SK-N-SH (cell line): ENCODE results near the gene FN3K. TPM values are rescaled to one million over a fixed set of nuclear protein-coding genes. Genes with fewer than 3 reads are reported as not detected.
"Not testable (repeated sequence)": the region's sequence is repeated elsewhere in the genome, so short reads cannot be mapped to it uniquely, and the experiment has no call there.

Source experiments
- CTCF ChIA-PET: fragments of 300-600, 350-600 bp; formaldehyde crosslinking; extraction: SDS; loops from one replicate; lab custom pipeline; 2021; lab: Yijun Ruan, JAX
- POLR2A ChIA-PET: fragments of 350-600 bp; sonication (Branson Sonifier 250); formaldehyde crosslinking; extraction: SDS; loops from one replicate; lab custom pipeline; 2020; ENCODE audit warnings: antibody characterized with exemption, inconsistent platforms; lab: Yijun Ruan, JAX
- DNase-seq: peaks from one replicate; pipeline ENCODE4 v3.0.0; 2012
- H2AFZ ChIP-seq: fragments of 200-600 bp; sonication (generic); 2 replicates; pipeline ENCODE4 v1.8.1; 2016; ENCODE audit warnings: antibody characterized with exemption, mild to moderate bottlenecking, low read depth
- H3F3A ChIP-seq: fragments of 200-600 bp; sonication (generic); replicated peaks from 2 replicates; pipeline ENCODE3; 2016; ENCODE audit warnings: antibody characterized with exemption, mild to moderate bottlenecking; ENCODE audit not compliant: insufficient read depth
- H3K27ac ChIP-seq, 2 experiments: fragments of 200-500 bp in 1 of 2; fragments of 200-600 bp in 1 of 2; sonication (Bioruptor generic) in 1 of 2; sonication (generic), shearing (Covaris generic) in 1 of 2; 2 replicates each; pipeline versions ENCODE4 v1.5.1 to v1.6.1; 2014 to 2016; ENCODE audit warnings: low read depth in 2 of 2, inconsistent platforms in 1 of 2, low read length in 1 of 2, mild to moderate bottlenecking in 1 of 2, mixed read lengths in 1 of 2
- H3K27me3 ChIP-seq: fragments of 200-600 bp; sonication (generic), shearing (Covaris generic); 2 replicates; pipeline ENCODE4 v1.6.1; 2016; ENCODE audit warnings: mixed run types; ENCODE audit not compliant: insufficient read depth
- H3K36me3 ChIP-seq, 2 experiments: fragments of 200-500 bp in 1 of 2; fragments of 200-600 bp in 1 of 2; sonication (Bioruptor generic) in 1 of 2; sonication (generic) in 1 of 2; replicated peaks in 1 of 2; 2 replicates each; pipeline versions ENCODE3 to v1.5.1; 2014 to 2016; ENCODE audit warnings: low read length in 1 of 2, mild to moderate bottlenecking in 1 of 2; ENCODE audit not compliant: insufficient read depth in 2 of 2, control insufficient read depth in 1 of 2
- H3K4me1 ChIP-seq, 2 experiments: fragments of 200-500 bp in 1 of 2; fragments of 200-600 bp in 1 of 2; sonication (Bioruptor generic) in 1 of 2; sonication (generic), shearing (Covaris generic) in 1 of 2; 2 replicates each; pipeline versions ENCODE4 v1.5.1 to v1.6.1; 2014 to 2016; ENCODE audit warnings: low read depth in 1 of 2, low read length in 1 of 2, mixed run types in 1 of 2; ENCODE audit not compliant: insufficient read depth in 2 of 2, control insufficient read depth in 1 of 2
- H3K4me2 ChIP-seq: fragments of 200-600 bp; sonication (generic), shearing (Covaris generic); 2 replicates; pipeline ENCODE4 v1.6.1; 2017; ENCODE audit warnings: mixed run types
- H3K4me3 ChIP-seq, 2 experiments: fragments of 200-500 bp in 1 of 2; fragments of 200-600 bp in 1 of 2; sonication (Bioruptor generic) in 1 of 2; sonication (generic), shearing (Covaris generic) in 1 of 2; 2 replicates each; pipeline versions ENCODE4 v1.5.1 to v1.8.1; 2014 to 2016; ENCODE audit warnings: low read depth in 2 of 2, inconsistent platforms in 1 of 2, low read length in 1 of 2, mild to moderate bottlenecking in 1 of 2, mixed read lengths in 1 of 2, moderate library complexity in 1 of 2
- H3K79me2 ChIP-seq: fragments of 200-600 bp; sonication (generic); 2 replicates; pipeline ENCODE4 v1.8.1; 2017; ENCODE audit warnings: mild to moderate bottlenecking; ENCODE audit not compliant: insufficient read depth
- H3K9ac ChIP-seq: fragments of 200-600 bp; sonication (generic); 2 replicates; pipeline ENCODE4 v1.6.1; 2017; ENCODE audit warnings: mixed run types
- H3K9me2 ChIP-seq: fragments of 200-600 bp; sonication (generic); 2 replicates; pipeline ENCODE4 v1.6.1; 2017; ENCODE audit warnings: mixed run types
- H3K9me3 ChIP-seq: fragments of 200-600 bp; sonication (generic); 2 replicates; pipeline ENCODE4 v1.6.1; 2017; ENCODE audit warnings: mixed run types, mild to moderate bottlenecking, moderate library complexity
- H4K20me1 ChIP-seq: fragments of 200-600 bp; sonication (generic); 2 replicates; pipeline ENCODE4 v1.6.1; 2017; ENCODE audit warnings: mild to moderate bottlenecking, mixed run types; ENCODE audit not compliant: insufficient read depth
- CHD2 ChIP-seq: fragments of 150-350 bp; IDR thresholded peaks from 2 replicates; pipeline ENCODE4 v1.6.1; 2018; ENCODE audit warnings: low read length; ENCODE audit not compliant: partially characterized antibody
- EP300 ChIP-seq, 2 experiments: IDR thresholded peaks; 2 replicates each; pipeline versions ENCODE4 v1.4.0 to v1.6.1; 2012; ENCODE audit warnings: borderline replicate concordance in 1 of 2, low read depth in 1 of 2, low read length in 1 of 2
- EZH2phosphoT487 ChIP-seq: fragments of 200-600 bp; sonication (generic); IDR thresholded peaks from 2 replicates; pipeline ENCODE4 v1.6.1; 2017; ENCODE audit warnings: low read depth, mixed run types, mild to moderate bottlenecking, antibody characterized with exemption, moderate library complexity, borderline replicate concordance
- IRF3 ChIP-seq: fragments of 150-350 bp; IDR thresholded peaks from 2 replicates; pipeline ENCODE4 v1.6.1; 2016; ENCODE audit warnings: mild to moderate bottlenecking, low read depth, low read length
- MAX ChIP-seq: IDR thresholded peaks from 2 replicates; pipeline ENCODE4 v1.4.0; 2012; ENCODE audit warnings: low read depth
- NRF1 ChIP-seq: IDR thresholded peaks from 2 replicates; pipeline ENCODE4 v1.6.1; 2012; ENCODE audit warnings: low read depth, mild to moderate bottlenecking, low read length
- POLR2AphosphoS5 ChIP-seq: IDR thresholded peaks from 2 replicates; pipeline ENCODE4 v1.6.1; 2012; ENCODE audit warnings: low read depth, low read length
- RAD21 ChIP-seq: IDR thresholded peaks from 2 replicates; pipeline ENCODE4 v1.6.1; 2012; ENCODE audit warnings: mild to moderate bottlenecking, low read length
- TAF1 ChIP-seq: IDR thresholded peaks from 2 replicates; pipeline ENCODE4 v1.6.1; 2012; ENCODE audit warnings: low read depth, mild to moderate bottlenecking, low read length, moderate library complexity, borderline replicate concordance
- TCF12 ChIP-seq: IDR thresholded peaks from 2 replicates; pipeline ENCODE4 v1.4.0; 2012
- YY1 ChIP-seq: IDR thresholded peaks from 2 replicates; pipeline ENCODE4 v1.4.0; 2012; ENCODE audit warnings: low read depth, mild to moderate bottlenecking
- WGBS: methylation state at CpG from one replicate; pipeline ENCODE4 v1.1.6; 2017; ENCODE audit warnings: low lambda C conversion rate; 5-methylcytosine and 5-hydroxymethylcytosine counted together
- polyA plus RNA-seq, 3 experiments: library from polyadenylated mRNA; depleted of rRNA; stranded (reverse); fragments of >200 nt; gene quantifications; 2 replicates each; pipeline ENCODE4 v1.2.3, GENCODE V29; 2012
- TF ChIP-seq, protein P1 (sequence below): fragments of 150-350 bp; IDR thresholded peaks from 2 replicates; pipeline ENCODE4 v1.6.1; 2017; ENCODE audit warnings: antibody characterized with exemption, low read length, low read depth, borderline replicate concordance
- TF ChIP-seq, protein P2 (sequence below): IDR thresholded peaks from 2 replicates; pipeline ENCODE4 v1.6.1; 2012; ENCODE audit warnings: mild to moderate bottlenecking, low read depth, low read length, moderate library complexity
- TF ChIP-seq, protein P3 (sequence below): IDR thresholded peaks from 2 replicates; pipeline ENCODE4 v1.4.0; 2012; ENCODE audit warnings: low read depth, borderline replicate concordance

Gene FN3K
- polyA plus RNA-seq, 1 of the 3 experiments (the other 2 are of a cell fraction) = 9.9 TPM

- ChIA-PET CTCF (interaction anchor here (3.5 to 3.7 kb wide), 2 partner anchors 9 to 130 kb away, joined by 38 to 49 read pairs; no protein-coding TSS in a partner anchor), POLR2A (no interaction called here)
- no peak overlapping the region for H3K9ac ChIP-seq
- H3K36me3 ChIP-seq = peaks cover 9 to 16% of the 10 kb centered on the region in 2 experiments
- H3K4me1 ChIP-seq = peaks cover 0 to 2% of the 10 kb centered on the region in 2 experiments; a peak in 2 of 4 replicates
- peaks cover 14% of the 10 kb centered on the region; the same call in 1 of the 2 replicates for H4K20me1 ChIP-seq
- TF ChIP-seq, protein P1, sequence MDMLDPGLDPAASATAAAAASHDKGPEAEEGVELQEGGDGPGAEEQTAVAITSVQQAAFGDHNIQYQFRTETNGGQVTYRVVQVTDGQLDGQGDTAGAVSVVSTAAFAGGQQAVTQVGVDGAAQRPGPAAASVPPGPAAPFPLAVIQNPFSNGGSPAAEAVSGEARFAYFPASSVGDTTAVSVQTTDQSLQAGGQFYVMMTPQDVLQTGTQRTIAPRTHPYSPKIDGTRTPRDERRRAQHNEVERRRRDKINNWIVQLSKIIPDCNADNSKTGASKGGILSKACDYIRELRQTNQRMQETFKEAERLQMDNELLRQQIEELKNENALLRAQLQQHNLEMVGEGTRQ = no peak
- no peak for TF ChIP-seq TCF12
- no peak overlapping the region for H3K4me3 ChIP-seq
- WGBS = 95% methylated on average over 18 of the region's 18 CpGs
- H3K79me2 ChIP-seq = peaks cover 12% of the 10 kb centered on the region
- H2AFZ ChIP-seq = no peak overlapping the region
- no peaks in the 10 kb centered on the region for H3K9me2 ChIP-seq
- H3K27me3 ChIP-seq = no peaks in the 10 kb centered on the region
- no peak overlapping the region for H3K4me2 ChIP-seq
- no peak for DNase-seq
- H3F3A ChIP-seq = peaks cover 3% of the 10 kb centered on the region
- no peaks in the 10 kb centered on the region for H3K9me3 ChIP-seq
- H3K27ac ChIP-seq = no peak overlapping the region
These were observed 48.1 kb downstream of the FN3K start for GRCh38 chr17:82783498-82783897.

GRCh38 chr17:82785581-82785980 lies 50.2 kb downstream of the FN3K start:
- Histone ChIP-seq H4K20me1 (peaks cover 14% of the 10 kb centered on the region; the same call in 1 of the 2 replicates), H3K79me2 (peaks cover 21% of the 10 kb centered on the region; the same call in 1 of the 2 replicates), H3K36me3 (peaks cover 8 to 16% of the 10 kb centered on the region in 2 experiments)
- 95% methylated on average over 13 of the region's 16 CpGs for WGBS
- H2AFZ ChIP-seq, H3K9ac ChIP-seq, H3K27me3 ChIP-seq, H3F3A ChIP-seq, H3K4me2 ChIP-seq, DNase-seq, H3K4me3 ChIP-seq, H3K27ac ChIP-seq, H3K9me3 ChIP-seq, H3K4me1 ChIP-seq, H3K9me2 ChIP-seq, POLR2A ChIA-PET: not testable (repeated sequence)
- CTCF ChIA-PET = interaction anchor here (1.1 kb wide), 1 partner anchor 132 kb away, joined by 5 read pairs; no protein-coding TSS in a partner anchor

DNA sequence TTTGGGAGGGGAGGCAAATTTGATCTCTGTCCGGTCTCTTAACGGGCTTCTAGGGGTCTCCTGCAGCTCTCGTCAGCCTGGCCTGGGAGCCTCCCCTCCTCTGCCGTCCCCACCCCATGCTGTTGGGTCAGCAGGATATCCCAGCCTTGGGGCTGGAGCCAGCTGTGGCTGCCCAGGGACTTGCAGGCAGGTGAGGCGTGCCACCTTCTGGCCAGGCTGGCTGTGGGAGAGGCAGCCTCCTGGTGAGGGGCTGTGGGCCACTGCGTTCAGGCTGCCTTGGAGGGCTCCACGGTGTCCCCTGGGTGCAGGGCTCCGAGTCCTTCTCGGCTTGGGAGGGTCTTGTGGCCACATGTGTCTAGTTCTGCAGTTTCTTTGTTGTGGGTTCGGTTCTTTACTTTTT lies 51.0 kb downstream of the FN3K start:
- no peak overlapping the region for H3K27ac ChIP-seq
- H3K4me1 ChIP-seq = peaks cover 2 to 4% of the 10 kb centered on the region in 2 experiments; a peak in 2 of 4 replicates
- no peaks in the 10 kb centered on the region for H3K27me3 ChIP-seq
- no peak overlapping the region for H3K9ac ChIP-seq
- no peak overlapping the region for H3K4me3 ChIP-seq
- H2AFZ ChIP-seq = no peak overlapping the region
- WGBS = 93% methylated on average over 6 of the region's 10 CpGs
- POLR2A ChIA-PET = interaction anchor here (0.7 kb wide), 1 partner anchor 128 kb away, joined by 3 read pairs; no protein-coding TSS in a partner anchor
- H3K9me2 ChIP-seq = no peaks in the 10 kb centered on the region
- peaks cover 8 to 16% of the 10 kb centered on the region in 2 experiments for H3K36me3 ChIP-seq
- CTCF ChIA-PET = interaction anchor here (1.1 to 2.9 kb wide), 2 partner anchors 11 to 131 kb away, joined by 5 to 13 read pairs; no protein-coding TSS in a partner anchor
- peaks cover 27% of the 10 kb centered on the region; the same call in 1 of the 2 replicates for H3K79me2 ChIP-seq
- DNase-seq = no peak
- H4K20me1 ChIP-seq = peaks cover 15% of the 10 kb centered on the region; the same call in 1 of the 2 replicates
- no peak overlapping the region for H3K4me2 ChIP-seq
- H3K9me3 ChIP-seq = no peaks in the 10 kb centered on the region
- H3F3A ChIP-seq = peaks cover 3% of the 10 kb centered on the region
- TF ChIP-seq YY1 = no peak
- no peak for TF ChIP-seq EP300 (IDR thresholded peaks at IDR 0.05; ENCODE audit: borderline replicate concordance in 1 of 2, low read depth in 1 of 2, low read length in 1 of 2)
- no peak for TF ChIP-seq RAD21
- TF ChIP-seq, protein P2, sequence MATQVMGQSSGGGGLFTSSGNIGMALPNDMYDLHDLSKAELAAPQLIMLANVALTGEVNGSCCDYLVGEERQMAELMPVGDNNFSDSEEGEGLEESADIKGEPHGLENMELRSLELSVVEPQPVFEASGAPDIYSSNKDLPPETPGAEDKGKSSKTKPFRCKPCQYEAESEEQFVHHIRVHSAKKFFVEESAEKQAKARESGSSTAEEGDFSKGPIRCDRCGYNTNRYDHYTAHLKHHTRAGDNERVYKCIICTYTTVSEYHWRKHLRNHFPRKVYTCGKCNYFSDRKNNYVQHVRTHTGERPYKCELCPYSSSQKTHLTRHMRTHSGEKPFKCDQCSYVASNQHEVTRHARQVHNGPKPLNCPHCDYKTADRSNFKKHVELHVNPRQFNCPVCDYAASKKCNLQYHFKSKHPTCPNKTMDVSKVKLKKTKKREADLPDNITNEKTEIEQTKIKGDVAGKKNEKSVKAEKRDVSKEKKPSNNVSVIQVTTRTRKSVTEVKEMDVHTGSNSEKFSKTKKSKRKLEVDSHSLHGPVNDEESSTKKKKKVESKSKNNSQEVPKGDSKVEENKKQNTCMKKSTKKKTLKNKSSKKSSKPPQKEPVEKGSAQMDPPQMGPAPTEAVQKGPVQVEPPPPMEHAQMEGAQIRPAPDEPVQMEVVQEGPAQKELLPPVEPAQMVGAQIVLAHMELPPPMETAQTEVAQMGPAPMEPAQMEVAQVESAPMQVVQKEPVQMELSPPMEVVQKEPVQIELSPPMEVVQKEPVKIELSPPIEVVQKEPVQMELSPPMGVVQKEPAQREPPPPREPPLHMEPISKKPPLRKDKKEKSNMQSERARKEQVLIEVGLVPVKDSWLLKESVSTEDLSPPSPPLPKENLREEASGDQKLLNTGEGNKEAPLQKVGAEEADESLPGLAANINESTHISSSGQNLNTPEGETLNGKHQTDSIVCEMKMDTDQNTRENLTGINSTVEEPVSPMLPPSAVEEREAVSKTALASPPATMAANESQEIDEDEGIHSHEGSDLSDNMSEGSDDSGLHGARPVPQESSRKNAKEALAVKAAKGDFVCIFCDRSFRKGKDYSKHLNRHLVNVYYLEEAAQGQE = no peak
- TF ChIP-seq IRF3 = no peak
- TF ChIP-seq, protein P3, sequence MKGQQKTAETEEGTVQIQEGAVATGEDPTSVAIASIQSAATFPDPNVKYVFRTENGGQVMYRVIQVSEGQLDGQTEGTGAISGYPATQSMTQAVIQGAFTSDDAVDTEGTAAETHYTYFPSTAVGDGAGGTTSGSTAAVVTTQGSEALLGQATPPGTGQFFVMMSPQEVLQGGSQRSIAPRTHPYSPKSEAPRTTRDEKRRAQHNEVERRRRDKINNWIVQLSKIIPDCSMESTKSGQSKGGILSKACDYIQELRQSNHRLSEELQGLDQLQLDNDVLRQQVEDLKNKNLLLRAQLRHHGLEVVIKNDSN = no peak
- no peak for TF ChIP-seq POLR2AphosphoS5
- TF ChIP-seq EZH2phosphoT487 = no peak
- TF ChIP-seq TAF1 = no peak
- TF ChIP-seq NRF1 = no peak
- TF ChIP-seq MAX = no peak
- TF ChIP-seq CHD2 = no peak
